HAP-1 (cell line): ENCODE measurements around the gene NCBP3.
A peak's percentile ranks its signal among the peaks of the same experiment; 100 is the strongest.
"Not testable (repeated sequence)": the region's sequence is repeated elsewhere in the genome, so short reads cannot be mapped to it uniquely, and the experiment has no call there.

Experiments
- DNase-seq, 2 experiments: peaks; one replicate each; pipeline ENCODE4 v3.0.0-alpha.2; 2016 to 2020; ENCODE audit warnings: low spot score in 2 of 2
- H3K27me3 ChIP-seq: fragments of 250-450 bp; sonication (Bioruptor Pico); 2 replicates; pipeline ENCODE4 v1.5.1; 2020; ENCODE audit warnings: low read depth, mild to moderate bottlenecking, moderate library complexity
- H3K36me3 ChIP-seq: fragments of 250-450 bp; sonication (Bioruptor Pico); replicated peaks from 2 replicates; pipeline ENCODE4 v1.5.1; 2020; ENCODE audit warnings: mild to moderate bottlenecking
- H3K4me1 ChIP-seq: fragments of 250-450 bp; sonication (Bioruptor Pico); 2 replicates; pipeline ENCODE4 v1.5.1; 2020; ENCODE audit warnings: mild to moderate bottlenecking
- H3K4me3 ChIP-seq: fragments of 250-450 bp; sonication (Bioruptor Pico); 2 replicates; pipeline ENCODE4 v1.5.1; 2020; ENCODE audit warnings: mild to moderate bottlenecking, moderate library complexity
- H3K9me3 ChIP-seq: fragments of 250-450 bp; sonication (Bioruptor Pico); 2 replicates; pipeline ENCODE4 v1.5.1; 2020; ENCODE audit warnings: mild to moderate bottlenecking, moderate library complexity
- in situ Hi-C: fragments of 300-500 bp; cut with MboI; formaldehyde crosslinking; loops from 3 replicates; pipeline ENCODE4 v1.14.3; 2020; ENCODE audit warnings: low sequenced_read_pairs, inconsistent platforms, mixed read lengths

Gene NCBP3

DNA sequence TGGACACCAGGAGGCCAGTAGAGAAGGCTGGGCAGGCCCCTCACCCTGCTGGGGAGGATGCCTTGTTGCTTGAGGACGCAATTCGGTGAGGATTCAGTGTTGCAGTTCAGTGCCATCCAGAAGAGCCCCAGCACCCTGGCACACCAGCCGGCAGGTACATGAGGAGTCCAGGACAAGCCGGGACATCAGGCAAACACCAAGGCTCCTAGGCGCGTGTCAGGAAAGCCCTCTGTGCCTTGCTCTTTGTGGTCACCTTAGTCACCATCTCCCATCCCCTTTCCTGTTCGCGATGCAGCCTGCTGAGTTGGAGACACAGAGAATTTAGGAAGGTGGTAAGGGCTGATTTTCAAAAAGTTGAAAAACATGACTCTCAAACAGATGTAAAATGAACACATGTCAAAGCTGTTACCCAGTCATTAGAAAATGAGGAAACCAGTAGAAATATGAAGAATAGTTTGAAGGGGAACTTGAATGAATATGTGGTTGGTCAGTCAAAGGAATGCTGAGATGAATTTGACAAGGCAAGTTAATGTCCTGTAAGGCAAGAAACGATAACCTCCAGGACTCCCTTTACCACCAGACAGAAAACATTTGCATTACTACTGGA lies 2.3 kb upstream of the NCBP3 start:
- Histone ChIP-seq H3K4me3 (no peak overlapping the region), H3K9me3 (no peaks in the 10 kb centered on the region), H3K36me3 (peaks cover 13% of the 10 kb centered on the region), H3K27me3 (no peaks in the 10 kb centered on the region), H3K4me1 (peaks cover 5% of the 10 kb centered on the region)
- no peak for DNase-seq
- in situ Hi-C loops: no loop called here

DNA sequence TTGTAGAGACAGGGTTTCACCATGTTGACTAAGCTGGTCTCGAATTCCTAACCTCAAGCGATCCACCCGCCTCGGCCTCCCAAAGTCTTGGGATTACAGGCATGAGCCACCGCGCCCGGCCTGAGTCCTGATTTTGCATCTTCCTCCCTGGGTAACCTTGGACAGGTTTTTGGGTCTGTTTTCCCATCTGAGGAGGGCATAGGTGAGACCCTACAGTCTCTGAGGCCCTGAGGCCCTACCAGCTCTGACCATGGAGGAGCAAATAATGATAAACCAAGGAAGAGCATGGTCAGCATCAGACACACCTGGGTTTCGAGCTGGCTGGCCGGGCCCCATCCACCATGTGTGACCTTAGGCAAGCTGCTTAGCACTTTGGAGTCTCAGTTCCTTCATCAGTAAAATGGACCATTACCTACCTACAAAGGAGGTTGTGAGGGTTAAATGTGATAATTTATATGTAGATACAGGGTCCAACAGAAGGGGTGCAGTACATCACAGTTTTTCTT lies 1.2 kb upstream of the NCBP3 start:
- in situ Hi-C loops: no loop called here
- Histone ChIP-seq H3K4me3 (no peak overlapping the region), H3K9me3 (no peaks in the 10 kb centered on the region), H3K36me3 (peaks cover 22% of the 10 kb centered on the region), H3K4me1 (peaks cover 5% of the 10 kb centered on the region), H3K27me3 (no peaks in the 10 kb centered on the region)
- DNase-seq: no peak

DNA sequence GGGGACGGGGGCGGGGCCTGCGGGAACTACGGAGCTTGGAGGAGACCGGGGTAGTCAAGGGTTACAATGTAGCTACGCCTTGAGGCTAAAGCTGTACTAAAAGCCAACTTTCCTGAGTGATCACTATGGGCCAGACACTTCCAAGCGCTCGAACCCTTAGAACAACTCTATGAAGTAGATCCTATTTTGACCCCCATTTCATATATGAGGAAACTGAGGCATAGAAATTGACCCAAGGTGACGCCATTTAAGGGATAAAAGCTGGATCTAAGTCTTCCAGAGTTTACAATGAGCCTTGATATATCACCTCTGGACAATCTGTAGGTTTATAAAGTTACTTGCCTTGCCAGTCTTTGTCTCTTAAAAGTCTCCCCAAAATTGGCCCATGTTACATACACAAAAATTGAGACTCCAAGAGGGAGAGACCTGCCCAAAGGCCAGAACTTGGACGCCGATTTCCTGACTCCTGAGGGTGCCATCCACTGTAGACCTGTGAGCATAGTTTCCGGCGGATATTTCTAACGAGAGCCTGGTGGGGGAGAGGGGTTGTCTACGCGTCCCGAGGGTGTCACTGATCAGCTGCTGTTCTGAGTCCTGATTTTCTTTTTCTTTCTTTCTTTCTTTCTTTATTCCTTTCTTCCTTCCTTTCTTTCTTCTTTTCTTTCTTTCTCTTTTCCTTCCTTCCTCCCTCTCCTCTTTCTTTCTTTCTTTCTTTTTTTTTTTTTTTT lies 555 bp upstream of the NCBP3 start:
- peaks cover 26% of the 10 kb centered on the region for H3K36me3 ChIP-seq
- peak overlapping the region; percentile 99 for H3K4me3 ChIP-seq
- no peak for DNase-seq
- in situ Hi-C loops: no loop called here
- peaks cover 5% of the 10 kb centered on the region for H3K4me1 ChIP-seq
- H3K9me3 ChIP-seq: no peaks in the 10 kb centered on the region
- H3K27me3 ChIP-seq: no peaks in the 10 kb centered on the region

DNA sequence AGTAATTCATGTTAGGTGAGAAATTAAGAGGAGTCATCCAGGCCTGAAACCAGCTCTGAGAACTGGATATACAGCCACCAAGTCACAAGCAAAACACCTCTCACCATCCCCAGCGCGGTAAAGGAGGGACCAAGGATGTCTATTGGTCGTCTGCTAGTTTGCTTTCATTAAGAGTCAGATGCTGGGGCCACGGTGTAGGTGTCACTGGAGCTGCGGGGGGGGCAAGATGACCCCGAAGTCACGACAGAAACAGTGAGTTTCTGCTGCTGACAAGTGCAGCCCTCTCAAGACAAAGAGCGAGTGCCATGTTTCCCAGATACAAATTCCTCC lies 790 bp downstream of the NCBP3 start:
- DNase-seq: no peak
- peaks cover 36% of the 10 kb centered on the region for H3K36me3 ChIP-seq
- in situ Hi-C loops: no loop called here

DNA sequence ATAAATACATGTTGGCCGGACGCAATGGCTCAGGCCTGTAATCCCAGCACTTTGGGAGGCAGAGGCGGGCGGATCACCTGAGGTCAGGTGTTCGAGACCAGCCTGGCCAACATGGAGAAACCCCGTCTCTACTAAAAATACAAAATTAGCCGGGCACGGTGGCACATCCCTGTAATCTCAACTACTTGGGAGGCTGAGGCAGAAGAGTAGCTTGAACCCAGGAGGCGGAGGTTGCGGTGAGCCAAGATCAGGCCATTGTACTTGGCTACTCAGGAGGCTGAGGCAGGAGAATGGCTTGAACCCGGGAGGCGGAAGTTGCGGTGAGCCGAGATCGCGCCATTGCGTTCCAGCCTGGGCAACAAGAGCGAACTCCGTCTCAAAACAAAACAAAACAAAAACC lies 1.5 kb downstream of the NCBP3 start:
- H3K4me3 ChIP-seq, in situ Hi-C loops: not testable (repeated sequence)

More for the DNA sequence above, 790 bp downstream of the NCBP3 start:
- no peaks in the 10 kb centered on the region for H3K27me3 ChIP-seq
- H3K4me1 ChIP-seq: peaks cover 5% of the 10 kb centered on the region
- peak overlapping the region; percentile 99 for H3K4me3 ChIP-seq
- no peaks in the 10 kb centered on the region for H3K9me3 ChIP-seq

DNA sequence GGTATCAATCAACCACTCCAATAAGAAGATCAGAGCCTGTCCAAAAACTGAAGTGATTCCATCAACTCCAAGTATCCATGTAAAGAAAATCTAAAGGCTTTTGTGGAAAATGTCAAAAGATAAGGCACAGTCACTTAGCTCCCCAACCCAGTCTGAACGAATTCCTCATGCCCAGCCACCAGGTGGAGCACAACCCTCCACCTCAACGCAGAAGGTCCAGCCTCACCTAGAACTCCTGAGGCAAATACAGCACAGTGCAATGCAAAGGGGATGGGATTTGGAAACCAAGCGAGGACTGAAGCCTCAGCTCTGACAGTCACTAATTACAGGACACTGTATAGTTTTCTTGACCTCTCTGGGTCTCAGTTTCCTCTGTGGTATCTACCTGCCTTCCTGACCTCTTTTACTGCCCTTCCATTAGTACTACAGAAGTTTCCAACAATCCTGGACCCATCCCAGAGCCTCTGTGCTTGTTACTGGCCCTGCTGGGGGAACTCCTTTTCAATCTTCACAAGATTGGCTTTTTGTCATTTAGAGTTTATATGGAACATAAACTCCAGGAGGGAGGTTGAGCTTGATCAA lies 2.0 kb downstream of the NCBP3 start:
- H3K4me3 ChIP-seq: no peak overlapping the region
- H3K36me3 ChIP-seq: peaks cover 48% of the 10 kb centered on the region
- peak; percentile 59 to 65 for DNase-seq
- H3K9me3 ChIP-seq: no peaks in the 10 kb centered on the region
- H3K4me1 ChIP-seq: peaks cover 6% of the 10 kb centered on the region
- in situ Hi-C loops: no loop called here
- no peaks in the 10 kb centered on the region for H3K27me3 ChIP-seq

More for the DNA sequence above, 1.5 kb downstream of the NCBP3 start:
- H3K27me3 ChIP-seq, DNase-seq, H3K9me3 ChIP-seq, H3K4me1 ChIP-seq: not testable (repeated sequence)
- peaks cover 43% of the 10 kb centered on the region for H3K36me3 ChIP-seq

DNA sequence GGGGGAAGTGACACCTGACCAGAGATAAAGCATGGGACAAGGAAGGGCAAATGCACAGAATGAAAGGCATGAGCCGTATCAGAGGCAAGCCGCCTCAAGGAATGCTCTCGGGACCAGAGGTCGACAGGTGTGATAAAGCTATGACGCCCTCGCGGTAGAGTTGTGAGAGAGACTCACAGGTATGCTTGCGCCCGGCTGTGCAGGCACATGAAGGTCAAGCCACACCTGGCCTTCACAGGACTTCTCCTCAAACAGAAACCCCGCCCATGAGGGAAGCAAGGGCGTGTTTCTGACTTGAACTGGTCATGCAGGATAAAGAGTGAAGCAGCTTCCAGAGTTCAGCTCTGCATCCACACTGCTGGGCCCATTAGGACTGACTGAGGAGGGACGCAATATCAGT lies 7.8 kb downstream of the NCBP3 start:
- H3K27me3 ChIP-seq: no peaks in the 10 kb centered on the region
- no peak overlapping the region for H3K4me3 ChIP-seq
- no peaks in the 10 kb centered on the region for H3K9me3 ChIP-seq
- H3K4me1 ChIP-seq: peaks cover 2% of the 10 kb centered on the region; the same call in 1 of the 2 replicates
- no peak for DNase-seq
- in situ Hi-C loops: no loop called here
- peaks cover 61% of the 10 kb centered on the region for H3K36me3 ChIP-seq

DNA sequence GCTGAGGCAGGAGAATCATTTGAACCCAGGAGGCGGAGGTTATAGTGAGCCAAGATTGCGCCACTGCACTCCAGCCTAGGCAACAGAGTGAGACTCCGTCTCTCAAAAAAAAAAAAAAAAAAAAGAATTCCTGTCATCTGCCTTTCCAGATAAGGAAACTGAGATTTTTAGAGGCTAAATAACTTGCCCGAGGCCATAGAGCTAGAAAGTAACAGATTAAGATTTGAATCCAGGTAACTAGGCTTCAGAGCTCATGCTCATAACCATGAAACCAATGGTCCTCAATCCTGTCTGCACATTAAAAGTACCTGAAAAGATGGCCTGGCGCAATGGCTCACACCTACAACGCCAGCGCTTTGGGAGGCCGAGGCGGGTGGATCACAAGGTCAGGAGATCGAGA lies 9.5 kb downstream of the NCBP3 start:
- DNase-seq: no peak
- Histone ChIP-seq H3K4me3 (no peak overlapping the region), H3K9me3 (no peaks in the 10 kb centered on the region), H3K27me3 (no peaks in the 10 kb centered on the region), H3K36me3 (peaks cover 52% of the 10 kb centered on the region), H3K4me1 (peaks cover 2% of the 10 kb centered on the region; the same call in 1 of the 2 replicates)
- in situ Hi-C loops: no loop called here

DNA sequence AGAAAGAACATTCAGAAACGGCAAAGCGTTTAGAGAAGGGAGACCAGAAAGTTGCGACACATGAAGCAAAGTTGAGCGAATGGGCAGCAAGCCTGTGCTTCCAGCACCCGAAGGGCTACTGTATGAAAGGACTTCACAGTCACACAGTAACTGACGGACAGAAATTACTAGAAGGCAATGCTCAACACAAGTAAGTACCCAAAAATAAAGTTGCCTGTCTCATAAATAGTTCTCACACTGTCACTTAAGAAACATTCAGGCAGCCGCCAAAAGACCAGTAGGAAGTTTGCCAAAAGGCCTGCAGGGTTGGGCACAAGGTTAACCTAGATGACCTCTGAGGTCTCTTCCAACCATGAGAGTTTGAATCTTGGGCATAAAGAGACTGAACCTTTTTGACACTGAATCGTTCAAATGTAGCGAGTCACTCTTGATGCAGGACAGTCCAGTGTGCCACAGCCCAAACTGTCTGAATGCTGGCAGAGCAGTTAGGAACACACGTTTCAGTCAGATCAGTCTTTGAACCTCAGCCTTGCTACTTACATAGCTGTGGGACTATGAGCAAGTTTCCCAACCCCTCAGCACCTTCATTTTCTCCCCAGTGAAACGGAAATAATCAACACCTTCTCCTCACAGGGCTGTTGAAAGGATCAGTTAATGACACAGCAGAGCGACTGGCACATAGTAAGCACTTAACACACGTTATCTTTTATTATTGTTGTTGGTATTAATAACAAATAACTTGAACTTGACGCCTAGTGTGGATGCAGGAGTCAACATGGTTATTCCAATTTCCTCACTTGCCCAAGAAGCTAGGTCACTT lies 10.4 kb downstream of the NCBP3 start:
- no peaks in the 10 kb centered on the region for H3K27me3 ChIP-seq
- peaks cover 48% of the 10 kb centered on the region for H3K36me3 ChIP-seq
- peaks cover 2% of the 10 kb centered on the region; the same call in 1 of the 2 replicates for H3K4me1 ChIP-seq
- H3K4me3 ChIP-seq: no peak overlapping the region
- in situ Hi-C loops: no loop called here
- no peaks in the 10 kb centered on the region for H3K9me3 ChIP-seq
- DNase-seq: no peak

DNA sequence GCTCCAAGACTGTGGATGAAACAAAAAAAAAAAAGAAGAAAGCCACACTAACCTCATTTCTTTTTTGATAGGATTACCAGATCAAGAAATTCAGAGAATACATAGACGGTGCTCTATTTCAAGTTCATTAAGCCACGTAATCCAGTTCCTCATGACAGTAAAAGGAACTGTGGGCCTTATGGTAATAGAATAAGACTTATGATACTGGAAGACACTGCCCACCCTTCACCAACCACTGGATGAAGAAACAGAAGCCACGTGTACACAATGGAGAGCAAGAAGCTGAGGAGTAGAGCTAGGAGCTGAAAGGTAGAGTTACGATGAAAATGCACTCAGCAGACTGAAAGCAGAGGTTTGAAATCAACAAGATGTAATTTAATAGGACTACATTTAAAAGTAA lies 11.2 kb downstream of the NCBP3 start:
- no peaks in the 10 kb centered on the region for H3K9me3 ChIP-seq
- peaks cover 40% of the 10 kb centered on the region for H3K36me3 ChIP-seq
- H3K27me3 ChIP-seq: no peaks in the 10 kb centered on the region
- H3K4me1 ChIP-seq: peaks cover 2% of the 10 kb centered on the region; the same call in 1 of the 2 replicates
- H3K4me3 ChIP-seq: no peak overlapping the region
- no peak for DNase-seq
- in situ Hi-C loops: no loop called here

DNA sequence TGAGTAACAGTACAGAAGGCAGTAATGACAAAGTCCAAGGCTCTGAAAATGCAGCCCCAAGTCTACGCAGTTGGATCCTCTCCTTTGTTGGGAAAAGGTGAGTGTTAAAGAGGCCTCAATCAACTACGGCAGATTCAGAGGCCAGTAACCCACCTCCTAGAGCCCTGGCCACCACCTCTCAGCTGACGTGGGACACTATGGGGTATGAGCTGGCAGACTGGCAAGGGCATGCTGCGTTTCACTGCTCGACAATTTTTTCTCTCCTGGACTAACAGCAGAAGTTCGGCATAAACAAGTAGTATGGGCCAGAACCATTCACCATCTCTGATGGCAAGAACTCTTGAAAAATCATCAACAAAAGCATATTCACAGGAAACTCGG lies 17.2 kb downstream of the NCBP3 start:
- DNase-seq: no peak
- H3K9me3 ChIP-seq: no peaks in the 10 kb centered on the region
- H3K4me3 ChIP-seq: no peak overlapping the region
- in situ Hi-C loops: no loop called here
- peaks cover 51% of the 10 kb centered on the region for H3K36me3 ChIP-seq
- no peaks in the 10 kb centered on the region for H3K4me1 ChIP-seq
- no peaks in the 10 kb centered on the region for H3K27me3 ChIP-seq

DNA sequence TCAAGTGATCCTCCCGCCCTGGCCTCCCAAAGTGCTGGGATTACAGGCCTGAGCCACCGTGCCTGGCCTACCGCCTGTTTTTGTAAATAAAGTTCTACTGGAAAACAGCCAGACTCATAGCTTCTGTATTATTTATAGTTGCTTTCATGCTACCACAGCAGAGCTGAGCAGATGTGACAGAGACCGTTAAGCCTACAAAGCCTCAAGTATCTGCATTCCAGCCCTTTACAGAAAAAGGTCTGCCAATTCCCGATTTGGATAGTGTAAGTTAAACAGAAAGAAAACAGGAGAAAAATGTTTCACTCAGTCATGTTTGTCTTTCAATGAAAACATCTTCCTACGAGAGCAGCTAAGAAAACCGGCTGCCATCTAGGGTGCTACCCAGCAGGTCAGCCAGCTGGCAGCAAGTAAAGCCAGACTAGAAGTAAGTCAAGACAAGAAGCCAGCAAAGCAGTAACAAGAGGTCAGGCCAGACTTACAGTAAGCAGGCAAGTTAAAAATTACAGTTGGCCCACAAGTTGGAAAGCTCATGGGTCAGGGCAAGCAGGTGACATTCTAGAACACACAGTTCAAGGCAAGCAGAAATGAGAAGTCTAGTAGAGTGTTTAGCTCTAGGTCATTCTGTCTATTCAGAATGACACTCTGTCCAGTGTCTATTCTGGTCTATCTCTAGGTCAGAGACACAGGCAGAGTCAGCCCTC lies 17.7 kb downstream of the NCBP3 start:
- no peaks in the 10 kb centered on the region for H3K27me3 ChIP-seq
- no peak overlapping the region for H3K4me3 ChIP-seq
- H3K36me3 ChIP-seq: peaks cover 56% of the 10 kb centered on the region
- no peak for DNase-seq
- in situ Hi-C loops: no loop called here
- H3K4me1 ChIP-seq: no peaks in the 10 kb centered on the region
- no peaks in the 10 kb centered on the region for H3K9me3 ChIP-seq

DNA sequence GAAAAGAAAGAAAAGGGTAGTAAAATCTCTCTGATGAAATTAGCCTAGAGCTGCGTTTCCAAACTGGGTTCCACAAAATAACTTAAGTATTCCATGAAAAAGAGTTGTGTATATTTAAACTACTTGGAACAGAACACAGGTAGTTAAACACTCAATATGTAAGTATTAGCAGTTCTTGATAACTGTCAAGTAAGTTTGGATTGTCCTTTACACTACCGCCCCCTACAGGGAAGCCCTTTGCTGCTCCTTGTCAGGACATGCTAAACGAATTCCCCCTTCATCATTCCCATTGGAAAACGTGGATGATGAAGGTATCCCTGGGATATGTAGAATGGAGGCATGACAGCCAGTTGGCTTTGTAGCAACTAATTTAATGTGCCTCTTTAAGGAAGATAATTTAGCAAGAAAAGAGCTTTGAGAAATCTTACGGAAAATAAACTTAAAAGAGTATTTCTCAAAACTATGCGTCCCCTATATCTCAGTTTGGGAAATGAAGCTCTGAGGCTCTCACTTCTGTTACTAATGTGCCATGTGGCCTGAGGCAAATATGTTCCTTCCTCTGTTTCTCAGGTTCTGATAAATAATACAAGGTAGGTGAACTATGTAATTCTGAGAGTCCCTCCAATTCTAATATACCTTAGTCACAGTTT lies 18.8 kb downstream of the NCBP3 start:
- Histone ChIP-seq H3K9me3 (no peaks in the 10 kb centered on the region), H3K4me3 (no peak overlapping the region), H3K27me3 (no peaks in the 10 kb centered on the region), H3K36me3 (peaks cover 66% of the 10 kb centered on the region), H3K4me1 (no peaks in the 10 kb centered on the region)
- peak; percentile 29 to 79 for DNase-seq
- in situ Hi-C loops: no loop called here
